HEK293 (cell line): ENCODE measurements around the gene CENPV.
"Not testable (repeated sequence)": the region's sequence is repeated elsewhere in the genome, so short reads cannot be mapped to it uniquely, and the experiment has no call there.

Experiments used
- CTCF ChIA-PET: fragments of 350-600 bp; formaldehyde crosslinking; extraction: SDS; loops from one replicate; lab custom pipeline; 2021; ENCODE audit warnings: antibody characterized with exemption; lab: Yijun Ruan, JAX
- POLR2A ChIA-PET: fragments of 300-600 bp; formaldehyde crosslinking; extraction: SDS; loops from one replicate; lab custom pipeline; 2020; ENCODE audit warnings: antibody characterized with exemption, inconsistent platforms; lab: Yijun Ruan, JAX
- H3K27ac ChIP-seq: fragments of 200-500 bp; sonication (Bioruptor generic); 2 replicates; pipeline ENCODE4 v1.5.1; 2014; ENCODE audit warnings: low read depth, low read length, control low read depth, inconsistent platforms; ENCODE audit errors: extremely low read depth
- H3K36me3 ChIP-seq, 2 experiments: fragments of 200-500 bp in 1 of 2; sonication (Bioruptor generic) in 1 of 2; 1 replicate in 1 of 2; 2 replicates in 1 of 2; pipeline ENCODE4 v1.5.1; 2014 to 2017; ENCODE audit warnings: inconsistent platforms in 2 of 2, low read length in 2 of 2; ENCODE audit not compliant: control insufficient read depth in 2 of 2, insufficient read depth in 1 of 2
- H3K4me1 ChIP-seq: fragments of 200-500 bp; sonication (Bioruptor generic); 2 replicates; pipeline ENCODE4 v1.5.1; 2014; ENCODE audit warnings: mild to moderate bottlenecking, low read length, inconsistent platforms; ENCODE audit not compliant: control insufficient read depth, insufficient read depth
- H3K4me3 ChIP-seq: 2 replicates; pipeline ENCODE4 v1.5.1; 2011; ENCODE audit warnings: low read depth, mild to moderate bottlenecking, control low read depth, low read length, moderate library complexity
- H3K9me3 ChIP-seq: fragments of 200-500 bp; sonication (Bioruptor generic); 2 replicates; pipeline ENCODE4 v1.5.1; 2014; ENCODE audit warnings: low read depth, low read length, inconsistent platforms; ENCODE audit not compliant: control insufficient read depth, insufficient read depth
- GLIS1 ChIP-seq: fragments of 450-650 bp; formaldehyde crosslinking; IDR thresholded peaks from 2 replicates; pipeline ENCODE4 v1.5.1; 2016; ENCODE audit warnings: missing biosample characterization, missing genetic modification characterization
- HOXA7 ChIP-seq: sonication (generic); formaldehyde crosslinking; IDR thresholded peaks from 2 replicates; pipeline ENCODE4 v1.8.1; 2022; ENCODE audit warnings: missing genetic modification reagents, borderline replicate concordance
- KLF7 ChIP-seq: fragments of 450-650 bp; formaldehyde crosslinking; IDR thresholded peaks from 2 replicates; pipeline ENCODE4 v1.5.1; 2016; ENCODE audit warnings: missing biosample characterization, missing genetic modification characterization, borderline replicate concordance
- PRDM10 ChIP-seq: fragments of 450-650 bp; formaldehyde crosslinking; IDR thresholded peaks from 2 replicates; pipeline ENCODE4 v1.5.1; 2016; ENCODE audit warnings: missing biosample characterization, missing genetic modification characterization
- SCRT2 ChIP-seq: fragments of 450-650 bp; formaldehyde crosslinking; IDR thresholded peaks from 2 replicates; pipeline ENCODE4 v1.5.1; 2016; ENCODE audit warnings: missing biosample characterization, missing genetic modification characterization
- ZBTB26 ChIP-seq: fragments of 450-650 bp; formaldehyde crosslinking; optimal IDR thresholded peaks from 2 replicates; pipeline ENCODE3; 2016; ENCODE audit warnings: missing biosample characterization, mild to moderate bottlenecking, missing genetic modification characterization
- ZNF292 ChIP-seq: fragments of 450-650 bp; formaldehyde crosslinking; IDR thresholded peaks from 2 replicates; pipeline ENCODE4 v1.5.1; 2016; ENCODE audit warnings: low read depth, missing biosample characterization, missing genetic modification characterization, borderline replicate concordance
- ZNF335 ChIP-seq: fragments of 450-650 bp; formaldehyde crosslinking; conservative IDR thresholded peaks from 2 replicates; pipeline ENCODE4 v1.5.1; 2016; ENCODE audit warnings: missing biosample characterization, missing genetic modification characterization
- ZNF416 ChIP-seq: fragments of 450-650 bp; formaldehyde crosslinking; IDR thresholded peaks from 2 replicates; pipeline ENCODE4 v1.5.1; 2016; ENCODE audit warnings: missing biosample characterization, missing genetic modification characterization
- ZNF692 ChIP-seq: fragments of 450-650 bp; formaldehyde crosslinking; IDR thresholded peaks from 2 replicates; pipeline ENCODE4 v1.5.1; 2016; ENCODE audit warnings: missing biosample characterization, missing genetic modification characterization
- ZNF747 ChIP-seq: fragments of 450-650 bp; formaldehyde crosslinking; IDR thresholded peaks from 2 replicates; pipeline ENCODE4 v1.5.1; 2016; ENCODE audit warnings: missing biosample characterization, missing genetic modification characterization
- TF ChIP-seq, protein P1 (sequence below): fragments of 450-650 bp; formaldehyde crosslinking; IDR thresholded peaks from 2 replicates; pipeline ENCODE4 v1.5.1; 2017; ENCODE audit warnings: missing biosample characterization, missing genetic modification characterization
- TF ChIP-seq, protein P2 (sequence below): fragments of 450-650 bp; formaldehyde crosslinking; IDR thresholded peaks from 2 replicates; pipeline ENCODE4 v1.5.1; 2016; ENCODE audit warnings: missing biosample characterization, missing genetic modification characterization

Gene CENPV

DNA sequence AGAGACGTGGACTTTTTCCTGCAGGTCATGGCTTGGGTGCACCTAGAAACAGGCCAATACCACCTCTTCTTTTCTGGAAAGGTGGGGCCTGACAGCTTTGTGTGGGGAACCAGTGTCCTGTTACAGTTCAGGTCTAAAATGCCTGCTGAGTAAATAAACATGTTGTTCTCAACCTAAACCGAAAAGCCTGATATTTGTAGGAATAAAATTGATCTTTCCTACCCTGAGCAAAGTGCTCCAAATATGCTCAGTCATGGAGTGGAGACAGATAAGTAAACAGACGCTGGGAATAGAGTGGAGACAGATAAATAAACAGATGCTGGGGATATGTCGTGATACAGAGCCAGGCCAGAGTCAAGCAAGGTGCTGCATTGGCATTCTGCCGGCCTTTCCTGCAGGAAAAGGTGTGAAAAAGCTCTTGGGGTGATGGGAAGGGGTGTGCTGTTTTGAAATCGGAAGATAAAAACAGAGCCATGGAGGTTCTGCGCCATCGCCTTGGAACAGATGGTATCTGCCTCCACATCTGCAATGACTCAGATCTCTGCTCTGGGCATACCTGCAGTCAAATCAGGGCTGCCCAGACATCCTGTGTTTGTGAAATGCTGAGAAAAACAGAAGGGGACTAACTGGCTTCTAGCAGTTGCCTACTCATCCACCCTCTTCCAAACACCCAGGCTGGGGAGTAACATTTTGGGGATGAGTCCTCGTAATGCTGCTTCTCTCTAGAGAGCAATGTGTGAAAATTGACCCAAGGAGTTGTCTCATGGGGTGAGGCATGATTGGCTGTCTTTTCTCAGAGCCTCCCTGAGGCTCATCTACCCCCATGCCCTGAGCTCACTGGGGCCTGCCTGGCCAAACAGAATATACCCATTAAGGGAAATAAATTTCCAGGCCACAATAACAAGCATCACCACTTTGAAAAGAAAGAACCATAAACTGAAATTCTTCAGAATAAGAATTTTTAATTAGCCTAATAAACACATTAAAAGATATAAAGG is 45.3 kb upstream of the CENPV start:
- H3K4me3 ChIP-seq, result no peak overlapping the region

DNA sequence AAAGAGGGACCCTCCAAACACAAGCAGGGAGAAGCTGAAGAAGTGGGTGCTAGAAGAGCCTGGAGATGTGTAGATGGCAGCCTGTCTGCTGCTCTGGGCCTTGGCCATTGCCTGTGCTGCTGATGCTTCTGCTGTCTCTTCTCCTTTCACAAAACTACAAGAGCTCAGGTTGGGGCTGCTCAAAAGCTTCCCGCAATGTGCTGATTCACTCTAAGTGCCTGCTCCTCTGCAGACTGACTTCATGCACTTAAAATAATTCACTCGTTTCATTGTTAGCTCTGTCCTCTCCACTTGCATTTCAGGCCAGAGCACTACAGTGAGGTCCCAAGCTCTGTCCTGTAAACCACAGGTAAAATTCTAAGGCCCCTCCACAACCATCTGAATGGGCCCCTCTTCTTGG is 43.4 kb upstream of the CENPV start:
- CTCF ChIA-PET, result interaction anchor here (0.6 kb wide), 2 partner anchors 10 to 38 kb away, joined by 3 to 4 read pairs; no protein-coding TSS in a partner anchor
- H3K9me3 ChIP-seq, H3K4me1 ChIP-seq, H3K36me3 ChIP-seq, H3K27ac ChIP-seq, H3K4me3 ChIP-seq, POLR2A ChIA-PET: not testable (repeated sequence)

More for the DNA sequence above, 45.3 kb upstream of the CENPV start:
- ChIA-PET POLR2A (no interaction called here), CTCF (interaction anchor here (1.1 kb wide), 1 partner anchor 17 kb away, joined by 3 read pairs; the partner anchor contains the start of gene TRPV2)
- peaks cover 4% of the 10 kb centered on the region for H3K4me1 ChIP-seq
- no peaks in the 10 kb centered on the region for H3K36me3 ChIP-seq
- no peaks in the 10 kb centered on the region for H3K9me3 ChIP-seq
- H3K27ac ChIP-seq, result peak overlapping the region; percentile 40; the same call in 1 of the 2 replicates
- TF ChIP-seq ZNF292 (tag by site-specific recombination), result no peak
- peak; percentile 37; the same call in 1 of the 2 replicates for TF ChIP-seq PRDM10 (tag by site-specific recombination)
- 0 out of 2 replicates have a peak, but pooled peaks have one; percentile 9 for TF ChIP-seq ZNF335 (tag by site-specific recombination)
- TF ChIP-seq GLIS1 (tag by site-specific recombination), result no peak
- TF ChIP-seq, protein P1, sequence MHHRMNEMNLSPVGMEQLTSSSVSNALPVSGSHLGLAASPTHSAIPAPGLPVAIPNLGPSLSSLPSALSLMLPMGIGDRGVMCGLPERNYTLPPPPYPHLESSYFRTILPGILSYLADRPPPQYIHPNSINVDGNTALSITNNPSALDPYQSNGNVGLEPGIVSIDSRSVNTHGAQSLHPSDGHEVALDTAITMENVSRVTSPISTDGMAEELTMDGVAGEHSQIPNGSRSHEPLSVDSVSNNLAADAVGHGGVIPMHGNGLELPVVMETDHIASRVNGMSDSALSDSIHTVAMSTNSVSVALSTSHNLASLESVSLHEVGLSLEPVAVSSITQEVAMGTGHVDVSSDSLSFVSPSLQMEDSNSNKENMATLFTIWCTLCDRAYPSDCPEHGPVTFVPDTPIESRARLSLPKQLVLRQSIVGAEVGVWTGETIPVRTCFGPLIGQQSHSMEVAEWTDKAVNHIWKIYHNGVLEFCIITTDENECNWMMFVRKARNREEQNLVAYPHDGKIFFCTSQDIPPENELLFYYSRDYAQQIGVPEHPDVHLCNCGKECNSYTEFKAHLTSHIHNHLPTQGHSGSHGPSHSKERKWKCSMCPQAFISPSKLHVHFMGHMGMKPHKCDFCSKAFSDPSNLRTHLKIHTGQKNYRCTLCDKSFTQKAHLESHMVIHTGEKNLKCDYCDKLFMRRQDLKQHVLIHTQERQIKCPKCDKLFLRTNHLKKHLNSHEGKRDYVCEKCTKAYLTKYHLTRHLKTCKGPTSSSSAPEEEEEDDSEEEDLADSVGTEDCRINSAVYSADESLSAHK, result no peak
- no peak for TF ChIP-seq KLF7 (tag by site-specific recombination)
- TF ChIP-seq ZNF416, result no peak
- no peak for TF ChIP-seq ZNF692
- no peak for TF ChIP-seq ZBTB26
- TF ChIP-seq ZNF747 (tag by site-specific recombination), result no peak
- no peak for TF ChIP-seq SCRT2 (tag by site-specific recombination)
- TF ChIP-seq HOXA7 (CRISPR knock-in tag), result no peak
- TF ChIP-seq, protein P2, sequence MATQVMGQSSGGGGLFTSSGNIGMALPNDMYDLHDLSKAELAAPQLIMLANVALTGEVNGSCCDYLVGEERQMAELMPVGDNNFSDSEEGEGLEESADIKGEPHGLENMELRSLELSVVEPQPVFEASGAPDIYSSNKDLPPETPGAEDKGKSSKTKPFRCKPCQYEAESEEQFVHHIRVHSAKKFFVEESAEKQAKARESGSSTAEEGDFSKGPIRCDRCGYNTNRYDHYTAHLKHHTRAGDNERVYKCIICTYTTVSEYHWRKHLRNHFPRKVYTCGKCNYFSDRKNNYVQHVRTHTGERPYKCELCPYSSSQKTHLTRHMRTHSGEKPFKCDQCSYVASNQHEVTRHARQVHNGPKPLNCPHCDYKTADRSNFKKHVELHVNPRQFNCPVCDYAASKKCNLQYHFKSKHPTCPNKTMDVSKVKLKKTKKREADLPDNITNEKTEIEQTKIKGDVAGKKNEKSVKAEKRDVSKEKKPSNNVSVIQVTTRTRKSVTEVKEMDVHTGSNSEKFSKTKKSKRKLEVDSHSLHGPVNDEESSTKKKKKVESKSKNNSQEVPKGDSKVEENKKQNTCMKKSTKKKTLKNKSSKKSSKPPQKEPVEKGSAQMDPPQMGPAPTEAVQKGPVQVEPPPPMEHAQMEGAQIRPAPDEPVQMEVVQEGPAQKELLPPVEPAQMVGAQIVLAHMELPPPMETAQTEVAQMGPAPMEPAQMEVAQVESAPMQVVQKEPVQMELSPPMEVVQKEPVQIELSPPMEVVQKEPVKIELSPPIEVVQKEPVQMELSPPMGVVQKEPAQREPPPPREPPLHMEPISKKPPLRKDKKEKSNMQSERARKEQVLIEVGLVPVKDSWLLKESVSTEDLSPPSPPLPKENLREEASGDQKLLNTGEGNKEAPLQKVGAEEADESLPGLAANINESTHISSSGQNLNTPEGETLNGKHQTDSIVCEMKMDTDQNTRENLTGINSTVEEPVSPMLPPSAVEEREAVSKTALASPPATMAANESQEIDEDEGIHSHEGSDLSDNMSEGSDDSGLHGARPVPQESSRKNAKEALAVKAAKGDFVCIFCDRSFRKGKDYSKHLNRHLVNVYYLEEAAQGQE, result no peak

- H3K4me3 ChIP-seq, H3K36me3 ChIP-seq, H3K4me1 ChIP-seq, H3K27ac ChIP-seq, POLR2A ChIA-PET, H3K9me3 ChIP-seq: not testable (repeated sequence)
- CTCF ChIA-PET, result interaction anchor here (0.6 kb wide), 1 partner anchor 37 kb away, joined by 4 read pairs; no protein-coding TSS in a partner anchor
Measured at GRCh38 chr17:16395887-16396286, 42.6 kb upstream of the CENPV start.

GRCh38 chr17:16392491-16392890 is 39.2 kb upstream of the CENPV start:
- H3K4me3 ChIP-seq, CTCF ChIA-PET, H3K4me1 ChIP-seq, H3K27ac ChIP-seq, H3K9me3 ChIP-seq, H3K36me3 ChIP-seq: not testable (repeated sequence)
- POLR2A ChIA-PET, result interaction anchor here (1.8 kb wide), 1 partner anchor 12 kb away, joined by 7 read pairs; the partner anchor contains the start of gene UBB
